GM12878 (cell line): ENCODE data around the gene TPRA1. TPM values are rescaled to one million over a fixed set of nuclear protein-coding genes. Genes with fewer than 3 reads are reported as not detected.

Source experiments
- ATAC-seq: fragments of 200-7000 bp; cut with Tn5 transposase; 3 replicates; pipeline ENCODE4 v1.9.1; 2020; ENCODE audit warnings: mild to moderate bottlenecking, moderate library complexity
- BruUV-seq: library from RNA; stranded (reverse); fragments of 400-500 nt; replicated peaks from 2 replicates; lab custom pipeline; 2021; lab: Mats Ljungman, UMichigan
- CTCF ChIA-PET: fragments of 300-600 bp; sonication (Branson Sonifier 250); formaldehyde crosslinking; extraction: SDS; loops from one replicate; lab custom pipeline; 2021; ENCODE audit warnings: inconsistent platforms; lab: Yijun Ruan, JAX
- POLR2A ChIA-PET: fragments of 350-600 bp; formaldehyde crosslinking; extraction: SDS; loops from one replicate; lab custom pipeline; 2021; ENCODE audit warnings: inconsistent platforms; lab: Charles Lee
- RAD21 ChIA-PET: fragments of 300-600 bp; sonication (Branson Sonifier 250); formaldehyde crosslinking; loops from one replicate; lab custom pipeline; 2023; ENCODE audit warnings: antibody characterized with exemption; ENCODE audit not compliant: unreplicated experiment; lab: Charles Lee
- SMC1A ChIA-PET: fragments of 300-600 bp; sonication (Branson Sonifier 250); formaldehyde crosslinking; loops from one replicate; lab custom pipeline; 2023; ENCODE audit not compliant: unreplicated experiment, uncharacterized antibody; lab: Charles Lee
- DNase-seq: peaks from one replicate; pipeline ENCODE4 v3.0.0-alpha.2; 2011; ENCODE audit warnings: low read depth, low spot score
- FAIRE-seq: peaks from 3 replicates; lab custom pipeline; 2011; peaks lifted over from hg19 to GRCh38; lab: Jason Lieb, UNC
- H2AFZ ChIP-seq: 2 replicates; pipeline ENCODE4 v1.6.0; 2011; ENCODE audit warnings: low read depth, low read length, control low read depth; ENCODE audit not compliant: control insufficient read depth
- H3K27ac ChIP-seq: 2 replicates; pipeline ENCODE4 v1.5.1; 2011; ENCODE audit warnings: control low read depth; ENCODE audit not compliant: control insufficient read depth, insufficient read depth
- H3K27me3 ChIP-seq, 2 experiments: replicated peaks in 1 of 2; 2 replicates each; pipeline versions ENCODE4 v1.6.0 to v1.6.1; 2011; ENCODE audit warnings: low read length in 1 of 2; ENCODE audit not compliant: control insufficient read depth in 2 of 2, insufficient read depth in 2 of 2
- H3K36me3 ChIP-seq, 2 experiments: 2 replicates each; pipeline ENCODE4 v1.5.1; 2011; ENCODE audit warnings: low read length in 1 of 2; ENCODE audit not compliant: control insufficient read depth in 2 of 2, insufficient read depth in 2 of 2
- H3K4me1 ChIP-seq: 2 replicates; pipeline ENCODE4 v1.6.1; 2011; ENCODE audit warnings: mild to moderate bottlenecking, low read length, moderate library complexity, mixed read lengths; ENCODE audit not compliant: control insufficient read depth, insufficient read depth
- H3K4me2 ChIP-seq: 2 replicates; pipeline ENCODE4 v1.6.0; 2011; ENCODE audit warnings: control low read depth; ENCODE audit not compliant: control insufficient read depth, insufficient read depth
- H3K4me3 ChIP-seq: fragments of 200-600 bp; sonication (generic); 2 replicates; pipeline ENCODE4 v1.5.1; 2016
- H3K79me2 ChIP-seq: 2 replicates; pipeline ENCODE4 v1.6.0; 2011; ENCODE audit warnings: low read length; ENCODE audit not compliant: control insufficient read depth, insufficient read depth
- H3K9ac ChIP-seq: 2 replicates; pipeline ENCODE4 v1.8.0; 2011; ENCODE audit warnings: low read length, control low read depth, mixed read lengths; ENCODE audit not compliant: control insufficient read depth, insufficient read depth
- H3K9me3 ChIP-seq: replicated peaks from 3 replicates; pipeline ENCODE4 v1.5.1; 2011; ENCODE audit warnings: mild to moderate bottlenecking, low read length; ENCODE audit not compliant: control insufficient read depth, insufficient read depth
- H4K20me1 ChIP-seq: 2 replicates; pipeline ENCODE4 v1.6.0; 2011; ENCODE audit not compliant: control insufficient read depth, insufficient read depth
- BRCA1 ChIP-seq: IDR thresholded peaks from 2 replicates; pipeline ENCODE4 v1.6.1; 2011; ENCODE audit warnings: low read depth, low read length, improper control_type of control experiment
- E2F4 ChIP-seq: IDR thresholded peaks from 2 replicates; pipeline ENCODE4 v1.6.1; 2012; ENCODE audit warnings: low read depth, low read length, improper control_type of control experiment
- EP300 ChIP-seq, 2 experiments: fragments of 150-350 bp in 1 of 2; IDR thresholded peaks; 2 replicates each; pipeline ENCODE4 v1.6.1; 2011 to 2012; ENCODE audit warnings: low read depth in 2 of 2, low read length in 2 of 2, borderline replicate concordance in 1 of 2, improper control_type of control experiment in 1 of 2, inconsistent platforms in 1 of 2; ENCODE audit not compliant: control insufficient read depth in 1 of 2
- GATAD2B ChIP-seq: fragments of 450-650 bp; conservative IDR thresholded peaks from 2 replicates; pipeline ENCODE4 v1.6.1; 2017; ENCODE audit warnings: low read depth, mild to moderate bottlenecking, moderate library complexity
- MTA2 ChIP-seq: fragments of 450-650 bp; IDR thresholded peaks from 2 replicates; pipeline ENCODE4 v1.6.1; 2016; ENCODE audit warnings: low read depth, mild to moderate bottlenecking, moderate library complexity
- PML ChIP-seq: IDR thresholded peaks from 2 replicates; pipeline ENCODE4 v1.6.1; 2012; ENCODE audit warnings: low read length, inconsistent platforms
- RAD21 ChIP-seq: IDR thresholded peaks from 2 replicates; pipeline ENCODE4 v1.6.1; 2011; ENCODE audit warnings: mild to moderate bottlenecking, low read depth, low read length, moderate library complexity; ENCODE audit not compliant: insufficient read depth
- REST ChIP-seq: IDR thresholded peaks from 2 replicates; pipeline ENCODE4 v1.6.1; 2012; ENCODE audit warnings: mild to moderate bottlenecking, low read depth, low read length
- SMARCA5 ChIP-seq: fragments of 450-650 bp; IDR thresholded peaks from 2 replicates; pipeline ENCODE4 v1.6.1; 2017; ENCODE audit warnings: mild to moderate bottlenecking
- TCF3 ChIP-seq: IDR thresholded peaks from 2 replicates; pipeline ENCODE4 v1.6.1; 2012; ENCODE audit warnings: low read depth, mild to moderate bottlenecking, low read length, borderline replicate concordance; ENCODE audit not compliant: insufficient read depth
- ZSCAN29 ChIP-seq: fragments of 450-650 bp; IDR thresholded peaks from 2 replicates; pipeline ENCODE4 v1.6.1; 2017; ENCODE audit warnings: mild to moderate bottlenecking, moderate library complexity
- WGBS: methylation state at CpG from one replicate; pipeline ENCODE4 v1.1.6; 2016; ENCODE audit warnings: low lambda C conversion rate; ENCODE audit not compliant: insufficient replicate concordance, insufficient coverage; ENCODE audit errors: missing lambda C conversion rate; 5-methylcytosine and 5-hydroxymethylcytosine counted together
- in situ Hi-C: fragments of 300-500 bp; cut with MboI; formaldehyde crosslinking; loops from 9 replicates; pipeline ENCODE4 v1.14.3; 2018; ENCODE audit warnings: mixed read lengths
- intact Hi-C: fragments of 100-400 bp; cut with micrococcal nuclease; formaldehyde crosslinking; loops from one replicate; pipeline ENCODE4 v1.14.2; 2022; ENCODE audit not compliant: unreplicated experiment
- polyA plus RNA-seq, 11 experiments: library from polyadenylated mRNA; depleted of rRNA in 4 of 11; unstranded in 6 of 11; stranded (reverse) in 5 of 11; fragments of >200 nt; fragmentation: Nextera tagmentation in 4 of 11; fragmentation: Illumina TruSeq in 1 of 11; extraction: Ambion mirVana in 4 of 11; extraction: Trizol in 1 of 11; gene quantifications; 1 replicate in 1 of 11; 2 replicates in 10 of 11; pipeline versions ENCODE4 v1.2.1 to v1.2.3, GENCODE V29; 2011 to 2016; ENCODE audit warnings: inconsistent platforms in 2 of 11, missing spikeins in 2 of 11, low read depth in 1 of 11
- total RNA-seq, 4 experiments: library from RNA; depleted of rRNA in 3 of 4; stranded (reverse); fragments of >200 nt in 3 of 4; fragmentation: Illumina TruSeq in 1 of 4; extraction: Trizol in 1 of 4; gene quantifications; 2 replicates each; pipeline versions ENCODE4 v1.2.1 to v1.2.3, GENCODE V29; 2013 to 2021
- TF ChIP-seq, protein P1 (sequence below): fragments of 150-350 bp; IDR thresholded peaks from 2 replicates; pipeline ENCODE4 v1.6.1; 2016; ENCODE audit warnings: low read depth, low read length
- TF ChIP-seq, protein P2 (sequence below): fragments of 450-650 bp; formaldehyde crosslinking; IDR thresholded peaks from 2 replicates; pipeline ENCODE4 v1.4.0; 2022; ENCODE audit warnings: mild to moderate bottlenecking, moderate library complexity

The TPRA1 gene
- total and polyA plus RNA-seq, 10 of the 15 experiments (the other 5 are each of a cell fraction or from before 2014, with no cell fraction given) = 1.8 to 39.6 (median 26.6) TPM

DNA sequence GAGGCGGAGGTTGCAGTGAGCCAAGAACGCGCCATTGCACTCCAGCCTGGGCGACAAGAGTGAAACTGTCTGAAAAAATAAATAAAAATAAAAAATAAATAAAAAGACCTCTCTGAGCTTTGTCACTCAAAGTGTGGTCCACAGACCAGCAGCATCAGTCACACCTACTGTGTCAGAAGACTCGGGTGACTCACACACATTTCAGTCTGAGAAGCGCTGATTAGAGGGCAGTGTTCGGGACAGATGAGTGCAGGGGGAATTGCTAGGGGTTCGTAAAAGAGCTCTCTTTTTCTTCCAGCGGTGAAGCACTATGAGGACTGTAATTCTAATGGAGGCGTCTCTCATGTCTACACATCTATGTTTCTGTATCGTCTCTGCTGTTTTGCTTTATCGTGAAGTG is 44.1 kb upstream of the TPRA1 start:
- Histone ChIP-seq H3K9ac (no peak overlapping the region), H2AFZ (no peak overlapping the region), H3K4me1 (peaks cover 5% of the 10 kb centered on the region), H3K36me3 (no peaks in the 10 kb centered on the region), H4K20me1 (no peaks in the 10 kb centered on the region; the same call in 1 of the 2 replicates), H3K27ac (no peak overlapping the region), H3K9me3 (no peaks in the 10 kb centered on the region), H3K79me2 (no peaks in the 10 kb centered on the region), H3K27me3 (peaks cover 5 to 9% of the 10 kb centered on the region in 2 experiments; a peak in 3 of 4 replicates), H3K4me3 (no peak overlapping the region), H3K4me2 (no peak overlapping the region)
- CTCF ChIA-PET = interaction anchor here (0.6 to 1.2 kb wide), 3 partner anchors 10 to 60 kb away, joined by 3 to 4 read pairs (median 4); no protein-coding TSS in a partner anchor
- in situ Hi-C loops = no loop called here
- ATAC-seq = no peak
- RAD21 ChIA-PET = no interaction called here
- SMC1A ChIA-PET = interaction anchor here (0.7 kb wide), 1 partner anchor 197 kb away, joined by 3 read pairs; no protein-coding TSS in a partner anchor
- 70% methylated on average over 12 of the region's 12 CpGs for WGBS
- FAIRE-seq = no peak
- no TSS peak for BruUV-seq
- intact Hi-C loops = no loop called here
- DNase-seq = no peak
- POLR2A ChIA-PET = no interaction called here
- TF ChIP-seq REST = no peak
- TF ChIP-seq, protein P1, sequence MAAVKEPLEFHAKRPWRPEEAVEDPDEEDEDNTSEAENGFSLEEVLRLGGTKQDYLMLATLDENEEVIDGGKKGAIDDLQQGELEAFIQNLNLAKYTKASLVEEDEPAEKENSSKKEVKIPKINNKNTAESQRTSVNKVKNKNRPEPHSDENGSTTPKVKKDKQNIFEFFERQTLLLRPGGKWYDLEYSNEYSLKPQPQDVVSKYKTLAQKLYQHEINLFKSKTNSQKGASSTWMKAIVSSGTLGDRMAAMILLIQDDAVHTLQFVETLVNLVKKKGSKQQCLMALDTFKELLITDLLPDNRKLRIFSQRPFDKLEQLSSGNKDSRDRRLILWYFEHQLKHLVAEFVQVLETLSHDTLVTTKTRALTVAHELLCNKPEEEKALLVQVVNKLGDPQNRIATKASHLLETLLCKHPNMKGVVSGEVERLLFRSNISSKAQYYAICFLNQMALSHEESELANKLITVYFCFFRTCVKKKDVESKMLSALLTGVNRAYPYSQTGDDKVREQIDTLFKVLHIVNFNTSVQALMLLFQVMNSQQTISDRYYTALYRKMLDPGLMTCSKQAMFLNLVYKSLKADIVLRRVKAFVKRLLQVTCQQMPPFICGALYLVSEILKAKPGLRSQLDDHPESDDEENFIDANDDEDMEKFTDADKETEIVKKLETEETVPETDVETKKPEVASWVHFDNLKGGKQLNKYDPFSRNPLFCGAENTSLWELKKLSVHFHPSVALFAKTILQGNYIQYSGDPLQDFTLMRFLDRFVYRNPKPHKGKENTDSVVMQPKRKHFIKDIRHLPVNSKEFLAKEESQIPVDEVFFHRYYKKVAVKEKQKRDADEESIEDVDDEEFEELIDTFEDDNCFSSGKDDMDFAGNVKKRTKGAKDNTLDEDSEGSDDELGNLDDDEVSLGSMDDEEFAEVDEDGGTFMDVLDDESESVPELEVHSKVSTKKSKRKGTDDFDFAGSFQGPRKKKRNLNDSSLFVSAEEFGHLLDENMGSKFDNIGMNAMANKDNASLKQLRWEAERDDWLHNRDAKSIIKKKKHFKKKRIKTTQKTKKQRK = no peak
- TF ChIP-seq, protein P2, sequence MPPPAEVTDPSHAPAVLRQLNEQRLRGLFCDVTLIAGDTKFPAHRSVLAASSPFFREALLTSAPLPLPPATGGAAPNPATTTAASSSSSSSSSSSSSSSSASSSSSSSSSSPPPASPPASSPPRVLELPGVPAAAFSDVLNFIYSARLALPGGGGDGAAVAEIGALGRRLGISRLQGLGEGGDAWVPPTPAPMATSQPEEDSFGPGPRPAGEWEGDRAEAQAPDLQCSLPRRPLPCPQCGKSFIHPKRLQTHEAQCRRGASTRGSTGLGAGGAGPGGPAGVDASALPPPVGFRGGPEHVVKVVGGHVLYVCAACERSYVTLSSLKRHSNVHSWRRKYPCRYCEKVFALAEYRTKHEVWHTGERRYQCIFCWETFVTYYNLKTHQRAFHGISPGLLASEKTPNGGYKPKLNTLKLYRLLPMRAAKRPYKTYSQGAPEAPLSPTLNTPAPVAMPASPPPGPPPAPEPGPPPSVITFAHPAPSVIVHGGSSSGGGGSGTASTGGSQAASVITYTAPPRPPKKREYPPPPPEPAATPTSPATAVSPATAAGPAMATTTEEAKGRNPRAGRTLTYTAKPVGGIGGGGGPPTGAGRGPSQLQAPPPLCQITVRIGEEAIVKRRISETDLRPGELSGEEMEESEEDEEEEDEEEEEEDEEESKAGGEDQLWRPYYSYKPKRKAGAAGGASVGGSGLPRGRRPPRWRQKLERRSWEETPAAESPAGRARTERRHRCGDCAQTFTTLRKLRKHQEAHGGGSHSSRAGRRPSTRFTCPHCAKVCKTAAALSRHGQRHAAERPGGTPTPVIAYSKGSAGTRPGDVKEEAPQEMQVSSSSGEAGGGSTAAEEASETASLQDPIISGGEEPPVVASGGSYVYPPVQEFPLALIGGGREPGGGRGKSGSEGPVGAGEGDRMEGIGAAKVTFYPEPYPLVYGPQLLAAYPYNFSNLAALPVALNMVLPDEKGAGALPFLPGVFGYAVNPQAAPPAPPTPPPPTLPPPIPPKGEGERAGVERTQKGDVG (CRISPR knock-in tag) = no peak
- TF ChIP-seq E2F4 = no peak
- TF ChIP-seq PML = no peak
- no peak for TF ChIP-seq RAD21
- no peak for TF ChIP-seq TCF3
- TF ChIP-seq GATAD2B = no peak
- no peak for TF ChIP-seq SMARCA5
- no peak for TF ChIP-seq BRCA1
- no peak for TF ChIP-seq EP300 (IDR thresholded peaks at IDR 0.05; ENCODE audit: borderline replicate concordance in 1 of 2, control insufficient read depth in 1 of 2, low read depth in 2 of 2, low read length in 2 of 2)
- TF ChIP-seq ZSCAN29 = no peak
- no peak for TF ChIP-seq MTA2
